ENCODE results near the gene RNF217.

GRCh38 chr6:125082908-125083683, 120.9 kb downstream of the RNF217 start:
- TF ChIP-seq U2AF1 (optimal IDR thresholded peaks at IDR 0.05; ENCODE audit: low read depth, low read length), result no peak
- no peak for TF ChIP-seq POLR2AphosphoS5 (IDR thresholded peaks at IDR 0.05; ENCODE audit: low read depth, low read length)
- no peak for TF ChIP-seq STAT6 (CRISPR knock-in tag; IDR thresholded peaks at IDR 0.05; ENCODE audit: borderline replicate concordance)
- no peak for TF ChIP-seq ZBTB34 (CRISPR knock-in tag; IDR thresholded peaks at IDR 0.05)
- no peak for TF ChIP-seq ZNF644 (CRISPR knock-in tag; IDR thresholded peaks at IDR 0.05; ENCODE audit: low read depth)
- no peak for TF ChIP-seq SIN3B (IDR thresholded peaks at IDR 0.05; ENCODE audit: low read length)
- no peak for TF ChIP-seq NR1H2 (CRISPR knock-in tag; IDR thresholded peaks at IDR 0.05; ENCODE audit: borderline replicate concordance, low read depth)

Measured in HepG2 (cell line).